IMR-90 (cell line): ENCODE data around the gene ELK3. TPM values are rescaled to one million over a fixed set of nuclear protein-coding genes. Genes with fewer than 3 reads are reported as not detected.

Experiments
- ATAC-seq: fragments of 200-7000 bp; cut with Tn5 transposase; 2 replicates; pipeline ENCODE4 v1.9.1; 2020; ENCODE audit warnings: low read depth, mild to moderate bottlenecking, moderate library complexity
- BruUV-seq: library from RNA; stranded (reverse); fragments of 400-500 nt; replicated peaks from 2 replicates; lab custom pipeline; 2021; lab: Mats Ljungman, UMichigan
- CTCF ChIA-PET: fragments of 300-600 bp; formaldehyde crosslinking; extraction: SDS; loops from one replicate; lab custom pipeline; 2021; ENCODE audit warnings: antibody characterized with exemption; lab: Yijun Ruan, JAX
- POLR2A ChIA-PET: fragments of 300-600 bp; sonication (Branson Sonifier 250); formaldehyde crosslinking; loops from one replicate; lab custom pipeline; 2022; ENCODE audit warnings: antibody characterized with exemption; ENCODE audit not compliant: unreplicated experiment; lab: Charles Lee
- DNase-seq: peaks from one replicate; pipeline ENCODE4 v3.0.0; 2013
- H2AFZ ChIP-seq: replicated peaks from 2 replicates; pipeline ENCODE3; 2013; ENCODE audit warnings: low read length, mild to moderate bottlenecking; ENCODE audit not compliant: poor library complexity
- H2AK5ac ChIP-seq: 2 replicates; pipeline ENCODE4 v1.6.1; 2013; ENCODE audit warnings: low read depth, low read length, inconsistent platforms
- H2AK9ac ChIP-seq: replicated peaks from 2 replicates; pipeline ENCODE3; 2013; ENCODE audit warnings: mild to moderate bottlenecking, low read depth, low read length, moderate library complexity; ENCODE audit not compliant: poor library complexity
- H2BK120ac ChIP-seq: 2 replicates; pipeline ENCODE4 v1.6.1; 2013; ENCODE audit warnings: low read depth, low read length, inconsistent platforms
- H2BK15ac ChIP-seq: 3 replicates; pipeline ENCODE4 v1.6.1; 2013; ENCODE audit warnings: low read depth, low read length, inconsistent platforms
- H2BK20ac ChIP-seq: 2 replicates; pipeline ENCODE4 v1.6.1; 2013; ENCODE audit warnings: low read depth, mild to moderate bottlenecking, inconsistent platforms, low read length, moderate library complexity
- H2BK5ac ChIP-seq: 2 replicates; pipeline ENCODE4 v1.6.1; 2013; ENCODE audit warnings: mild to moderate bottlenecking, low read depth, low read length, inconsistent platforms; ENCODE audit not compliant: poor library complexity, severe bottlenecking
- H3K14ac ChIP-seq: replicated peaks from 2 replicates; pipeline ENCODE4 v1.6.1; 2013; ENCODE audit warnings: low read depth, low read length, inconsistent platforms
- H3K18ac ChIP-seq: 2 replicates; pipeline ENCODE4 v1.6.1; 2013; ENCODE audit warnings: low read depth, low read length, control low read depth
- H3K23ac ChIP-seq: 2 replicates; pipeline ENCODE4 v1.6.1; 2013; ENCODE audit warnings: low read depth, low read length, inconsistent platforms
- H3K27ac ChIP-seq: 2 replicates; pipeline ENCODE4 v1.5.1; 2013; ENCODE audit warnings: mild to moderate bottlenecking, control low read depth, low read length; ENCODE audit not compliant: insufficient read depth
- H3K27me3 ChIP-seq: 2 replicates; pipeline ENCODE4 v1.6.1; 2013; ENCODE audit warnings: low read length; ENCODE audit not compliant: control insufficient read depth, insufficient read depth
- H3K36me3 ChIP-seq: 2 replicates; pipeline ENCODE4 v1.6.1; 2013; ENCODE audit warnings: low read length, mixed read lengths; ENCODE audit not compliant: control insufficient read depth, insufficient read depth
- H3K4ac ChIP-seq: 2 replicates; pipeline ENCODE4 v1.6.1; 2013; ENCODE audit warnings: low read depth, low read length, inconsistent platforms
- H3K4me1 ChIP-seq: 2 replicates; pipeline ENCODE4 v1.6.1; 2013; ENCODE audit warnings: low read length, mixed read lengths; ENCODE audit not compliant: control insufficient read depth, insufficient read depth
- H3K4me2 ChIP-seq: 2 replicates; pipeline ENCODE4 v1.6.1; 2013; ENCODE audit warnings: low read depth, mild to moderate bottlenecking, control low read depth, low read length, moderate library complexity
- H3K4me3 ChIP-seq: 2 replicates; pipeline ENCODE4 v1.5.1; 2013; ENCODE audit warnings: low read depth, mild to moderate bottlenecking, control low read depth, low read length, moderate library complexity; ENCODE audit not compliant: insufficient read depth
- H3K56ac ChIP-seq: 2 replicates; pipeline ENCODE4 v1.6.1; 2013; ENCODE audit warnings: low read length, inconsistent platforms; ENCODE audit not compliant: insufficient read depth; ENCODE audit errors: extremely low read depth
- H3K79me1 ChIP-seq, 2 experiments: 2 replicates each; pipeline ENCODE4 v1.6.1; 2013; ENCODE audit warnings: low read length in 2 of 2, inconsistent platforms in 1 of 2, low read depth in 1 of 2
- H3K9ac ChIP-seq: 2 replicates; pipeline ENCODE4 v1.6.1; 2013; ENCODE audit warnings: low read depth, low read length, control low read depth
- H3K9me1 ChIP-seq: 2 replicates; pipeline ENCODE4 v1.6.1; 2013; ENCODE audit warnings: low read length, inconsistent platforms; ENCODE audit not compliant: insufficient read depth
- H3K9me3 ChIP-seq: 2 replicates; pipeline ENCODE4 v1.6.1; 2013; ENCODE audit warnings: low read length; ENCODE audit not compliant: control insufficient read depth, insufficient read depth
- H4K20me1 ChIP-seq: 2 replicates; pipeline ENCODE4 v1.6.1; 2013; ENCODE audit warnings: low read length, inconsistent platforms; ENCODE audit not compliant: insufficient read depth
- H4K5ac ChIP-seq: 2 replicates; pipeline ENCODE4 v1.6.1; 2013; ENCODE audit warnings: mild to moderate bottlenecking, low read depth, low read length, control low read depth
- H4K8ac ChIP-seq, 2 experiments: 2 replicates each; pipeline ENCODE4 v1.6.1; 2013; ENCODE audit warnings: low read depth in 2 of 2, low read length in 2 of 2, control low read depth in 1 of 2, inconsistent platforms in 1 of 2
- H4K91ac ChIP-seq: 2 replicates; pipeline ENCODE4 v1.6.1; 2013; ENCODE audit warnings: low read depth, low read length, inconsistent platforms; ENCODE audit not compliant: insufficient read depth
- BHLHE40 ChIP-seq: fragments of 150-350 bp; IDR thresholded peaks from 2 replicates; pipeline ENCODE4 v1.6.1; 2016; ENCODE audit warnings: mild to moderate bottlenecking, low read depth, low read length
- CEBPB ChIP-seq: IDR thresholded peaks from 2 replicates; pipeline ENCODE4 v1.6.1; 2012; ENCODE audit warnings: low read depth, low read length, improper control_type of control experiment
- CHD1 ChIP-seq: IDR thresholded peaks from 2 replicates; pipeline ENCODE4 v1.6.1; 2012; ENCODE audit warnings: low read depth, low read length, improper control_type of control experiment
- CTCF ChIP-seq: conservative IDR thresholded peaks from 2 replicates; pipeline ENCODE4 v1.5.1; 2012; ENCODE audit warnings: mild to moderate bottlenecking, low read depth, low read length, improper control_type of control experiment
- ELK1 ChIP-seq: fragments of 150-350 bp; IDR thresholded peaks from 2 replicates; pipeline ENCODE4 v1.6.1; 2016; ENCODE audit warnings: low read depth, mild to moderate bottlenecking, low read length, moderate library complexity, borderline replicate concordance
- FOS ChIP-seq: fragments of 150-350 bp; IDR thresholded peaks from 2 replicates; pipeline ENCODE4 v1.6.1; 2016; ENCODE audit warnings: low read depth, low read length
- MAFK ChIP-seq: IDR thresholded peaks from 2 replicates; pipeline ENCODE4 v1.6.1; 2012; ENCODE audit warnings: low read depth, low read length, improper control_type of control experiment
- MXI1 ChIP-seq: IDR thresholded peaks from 2 replicates; pipeline ENCODE4 v1.6.1; 2012; ENCODE audit warnings: low read depth, mild to moderate bottlenecking, low read length, moderate library complexity, borderline replicate concordance
- NFE2L2 ChIP-seq: fragments of 150-350 bp; IDR thresholded peaks from 2 replicates; pipeline ENCODE4 v1.6.1; 2016; ENCODE audit warnings: low read depth, mild to moderate bottlenecking, low read length
- RAD21 ChIP-seq: IDR thresholded peaks from 2 replicates; pipeline ENCODE4 v1.6.1; 2012; ENCODE audit warnings: low read length, improper control_type of control experiment
- RCOR1 ChIP-seq: IDR thresholded peaks from 2 replicates; pipeline ENCODE4 v1.6.1; 2012; ENCODE audit warnings: mild to moderate bottlenecking, low read length, improper control_type of control experiment; ENCODE audit not compliant: insufficient replicate concordance
- RFX5 ChIP-seq: IDR thresholded peaks from 2 replicates; pipeline ENCODE4 v1.8.0; 2012; ENCODE audit warnings: low read depth, mild to moderate bottlenecking, low read length, moderate library complexity
- SMC3 ChIP-seq: fragments of 150-350 bp; IDR thresholded peaks from 2 replicates; pipeline ENCODE4 v1.6.1; 2016; ENCODE audit warnings: low read depth, mild to moderate bottlenecking, antibody characterized with exemption, low read length, moderate library complexity
- USF2 ChIP-seq: fragments of 150-350 bp; IDR thresholded peaks from 2 replicates; pipeline ENCODE4 v1.6.1; 2017; ENCODE audit warnings: mild to moderate bottlenecking, antibody characterized with exemption, low read length, low read depth
- WGBS, 2 experiments: methylation state at CpG; one replicate each; pipeline versions ENCODE4 v1.1.5 to v1.1.7; 2013; ENCODE audit warnings: missing lambda C conversion rate in 2 of 2; ENCODE audit not compliant: insufficient read length in 1 of 2; ENCODE audit errors: extremely low coverage in 2 of 2; 5-methylcytosine and 5-hydroxymethylcytosine counted together
- dilution Hi-C: fragments of 300-500 bp; cut with HindIII; formaldehyde crosslinking; loops from one replicate; pipeline ENCODE4 v1.14.3; 2018; ENCODE audit warnings: low sequenced_read_pairs; ENCODE audit not compliant: unreplicated experiment
- in situ Hi-C: fragments of 300-500 bp; cut with MboI; formaldehyde crosslinking; loops from 3 replicates; pipeline ENCODE4 v1.14.3; 2019; ENCODE audit warnings: low sequenced_read_pairs, inconsistent platforms, mixed read lengths
- intact Hi-C: fragments of 100-400 bp; cut with micrococcal nuclease; formaldehyde crosslinking; loops from 2 replicates; pipeline ENCODE4 v1.10.0; 2022
- polyA plus RNA-seq, 3 experiments: library from polyadenylated mRNA; depleted of rRNA; stranded (reverse); fragments of >200 nt; gene quantifications; 2 replicates each; pipeline ENCODE4 v1.2.3, GENCODE V29; 2012; ENCODE audit warnings: low replicate concordance in 1 of 3
- total RNA-seq: library from RNA; depleted of rRNA; stranded (reverse); fragments of >200 nt; gene quantifications from 2 replicates; pipeline ENCODE4 v1.2.3, GENCODE V29; 2012

ELK3 gene
- total and polyA plus RNA-seq, 2 of the 4 experiments (the other 2 are of a cell fraction): 14.5 to 27.5 TPM

- WGBS, 2 experiments: 83% methylated on average over 1 of the region's 3 CpGs; no CpG with 5 or more reads in 1 of the 2 experiments
- dilution Hi-C loops: no loop called here
- CTCF ChIA-PET: no interaction called here
Measured at GRCh38 chr12:96156211-96156610, 38.0 kb upstream of the ELK3 start.

More at GRCh38 chr12:96156211-96156610, 38.0 kb upstream of the ELK3 start:
- Histone ChIP-seq H4K8ac (no peak overlapping the region), H3K4me2 (no peak overlapping the region), H4K91ac (no peak overlapping the region), H4K5ac (no peak overlapping the region), H2BK5ac (no peak overlapping the region), H2AFZ (no peak overlapping the region), H3K27ac (no peak overlapping the region), H2AK5ac (no peak overlapping the region), H3K9me1 (no peaks in the 10 kb centered on the region), H3K4me3 (no peak overlapping the region), H2AK9ac (no peak overlapping the region), H3K27me3 (peaks cover 7% of the 10 kb centered on the region; the same call in 1 of the 2 replicates), H3K56ac (no peak overlapping the region), H3K14ac (no peak overlapping the region), H4K20me1 (no peaks in the 10 kb centered on the region), H2BK120ac (no peak overlapping the region), H3K36me3 (no peaks in the 10 kb centered on the region), H2BK20ac (no peak overlapping the region), H3K23ac (no peak overlapping the region), H3K79me1 (no peaks in the 10 kb centered on the region), H2BK15ac (no peak overlapping the region), H3K9me3 (no peaks in the 10 kb centered on the region), H3K4ac (no peak overlapping the region), H3K18ac (no peak overlapping the region), H3K4me1 (no peaks in the 10 kb centered on the region), H3K9ac (no peak overlapping the region)
- POLR2A ChIA-PET: no interaction called here
- in situ Hi-C loops: no loop called here
- DNase-seq (no peak), ATAC-seq (no peak)
- BruUV-seq: no TSS peak
- intact Hi-C loops: no loop called here
- TF ChIP-seq ELK1 (no peak), FOS (no peak), CEBPB (no peak), CHD1 (no peak), RAD21 (no peak), RFX5 (no peak), MXI1 (no peak), MAFK (no peak), BHLHE40 (no peak), NFE2L2 (no peak), SMC3 (no peak), CTCF (no peak), USF2 (no peak), RCOR1 (no peak)
